Ramos (cell line): Measurements from ENCODE around the gene GORASP2.

Experiments used
- in situ Hi-C: fragments of 300-500 bp; cut with MboI; formaldehyde crosslinking; loops from one replicate; pipeline ENCODE4 v1.14.3; 2022; ENCODE audit warnings: low sequenced_read_pairs; ENCODE audit not compliant: unreplicated experiment

GORASP2 gene

GRCh38 chr2:170922634-170923494 lies 6.2 kb upstream of the GORASP2 start:
- in situ Hi-C loops = no loop called here

GRCh38 chr2:170923799-170924198 lies 5.3 kb upstream of the GORASP2 start:
- in situ Hi-C loops = no loop called here

DNA sequence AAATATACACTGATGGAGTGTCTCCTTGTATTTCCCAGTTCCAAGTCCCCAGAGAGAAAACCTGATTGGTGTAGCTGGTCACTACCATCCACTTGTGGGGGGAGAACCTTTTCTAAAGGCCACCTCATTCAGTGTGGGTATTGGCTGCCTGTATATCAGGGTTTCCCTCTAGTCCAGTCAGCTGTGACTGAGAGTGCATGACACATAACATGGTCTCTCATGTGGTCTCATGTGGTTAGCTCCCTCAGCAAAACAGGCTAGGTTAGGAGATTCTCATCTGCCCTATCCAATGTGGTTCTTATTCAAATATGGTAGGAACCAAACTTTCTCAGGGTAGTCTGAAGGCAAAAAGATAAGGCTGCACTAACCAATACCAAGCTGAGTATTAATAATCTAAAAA lies 4.1 kb upstream of the GORASP2 start:
- in situ Hi-C loops = no loop called here

- in situ Hi-C loops = no loop called here
Measured at GRCh38 chr2:170925923-170926322, 3.1 kb upstream of the GORASP2 start.

GRCh38 chr2:170926743-170927297 lies 2.2 kb upstream of the GORASP2 start:
- in situ Hi-C loops = no loop called here

DNA sequence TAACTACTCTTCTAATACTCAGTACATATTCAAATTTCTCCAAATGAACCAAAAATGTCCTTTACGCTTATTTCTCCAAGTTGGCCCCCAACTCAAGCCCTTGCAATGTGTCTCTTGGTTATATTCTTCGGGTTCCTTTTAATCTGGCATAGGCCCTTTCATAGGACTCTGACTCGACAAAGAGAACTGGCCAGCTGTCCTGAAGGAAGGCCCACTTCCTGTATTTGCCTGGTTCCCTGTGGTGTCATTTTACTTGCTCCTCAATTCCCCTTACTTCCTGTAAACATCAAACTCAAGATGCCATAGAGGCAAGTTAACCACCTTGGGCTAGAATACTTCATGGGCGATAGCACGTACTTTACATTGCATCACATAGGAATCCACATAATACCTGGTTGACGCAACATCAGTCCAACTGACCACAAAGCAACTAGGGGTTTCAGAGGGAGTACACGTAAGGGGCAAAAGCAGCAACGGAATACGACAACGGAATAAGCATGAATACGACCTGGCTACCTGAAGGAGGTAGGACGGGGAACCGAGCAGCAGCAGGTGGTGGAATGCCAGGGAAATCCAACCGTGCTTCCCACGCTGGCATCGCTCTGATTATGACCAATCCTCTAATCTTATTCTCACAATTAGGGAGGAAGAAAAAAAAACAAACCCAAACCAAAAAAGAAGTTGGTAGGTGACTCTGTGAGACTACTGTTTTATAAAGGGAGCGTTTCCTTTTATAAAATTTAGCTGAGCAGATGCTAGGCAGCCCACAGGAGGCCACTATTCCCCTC lies 823 bp upstream of the GORASP2 start:
- in situ Hi-C loops = no loop called here

- in situ Hi-C loops = no loop called here
Measured at GRCh38 chr2:170929686-170930050, 615 bp downstream of the GORASP2 start.

GRCh38 chr2:170930131-170930990 lies 1.3 kb downstream of the GORASP2 start:
- in situ Hi-C loops = no loop called here

GRCh38 chr2:170930991-170931266 lies 1.9 kb downstream of the GORASP2 start:
- in situ Hi-C loops = no loop called here

DNA sequence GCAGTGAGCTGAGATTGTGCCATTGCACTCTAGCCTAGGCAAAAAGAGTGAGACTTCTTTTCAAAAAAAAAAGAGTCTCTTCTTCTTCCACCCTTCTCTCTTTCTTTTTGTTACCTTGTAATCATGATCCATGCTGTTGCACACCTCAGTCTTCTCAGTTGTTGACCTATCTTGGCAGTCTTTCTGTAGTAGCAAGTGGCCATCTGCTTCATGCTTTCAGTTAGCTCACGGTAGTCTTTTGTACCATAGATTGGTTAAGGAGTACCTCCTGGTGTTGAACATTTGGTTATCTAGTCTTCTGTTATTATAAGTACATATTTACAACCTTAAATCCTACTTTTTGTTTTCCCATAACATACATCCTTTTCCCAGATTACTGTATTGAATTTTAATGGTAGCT lies 3.1 kb downstream of the GORASP2 start:
- in situ Hi-C loops = no loop called here

DNA sequence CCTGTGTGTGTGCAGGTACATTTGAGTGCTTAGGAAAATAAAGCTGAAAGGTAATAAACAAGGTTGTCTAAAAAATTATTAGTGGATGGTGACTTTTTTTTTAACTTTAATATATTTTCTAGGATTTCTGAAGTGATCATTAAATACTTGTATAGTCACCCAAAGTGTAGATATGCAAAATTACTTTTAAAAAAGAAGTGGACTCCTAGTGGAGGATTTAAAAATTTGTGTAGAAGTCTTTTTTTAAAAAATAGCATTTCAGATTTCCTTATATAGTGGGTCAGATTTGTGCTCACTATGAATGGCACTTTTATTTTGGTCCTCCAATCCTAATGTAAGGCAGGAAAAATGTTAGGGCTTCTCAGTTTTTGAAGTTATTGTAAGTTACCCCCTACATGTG lies 3.9 kb downstream of the GORASP2 start:
- in situ Hi-C loops = no loop called here

- in situ Hi-C loops = no loop called here
Measured at GRCh38 chr2:170937709-170938379, 8.8 kb downstream of the GORASP2 start.

DNA sequence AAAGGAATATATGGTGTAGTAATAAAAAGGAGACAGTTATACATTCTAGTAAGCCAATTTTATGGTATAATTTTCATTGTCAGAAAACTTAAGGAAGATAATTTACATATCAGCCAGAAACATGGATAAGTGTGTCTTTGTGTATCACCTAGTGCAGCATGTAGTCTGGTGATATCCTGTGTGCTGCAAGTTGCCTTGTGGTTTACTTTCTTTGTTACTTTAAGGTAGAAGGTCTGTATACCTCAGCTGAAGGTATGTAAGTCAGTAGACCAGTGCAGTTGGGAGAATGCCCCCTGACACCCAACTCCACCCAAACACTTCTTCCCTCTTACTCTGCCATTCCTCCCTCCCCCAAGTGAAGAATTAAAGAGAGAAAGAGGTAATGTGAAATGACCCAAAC lies 11.0 kb downstream of the GORASP2 start:
- in situ Hi-C loops = no loop called here

DNA sequence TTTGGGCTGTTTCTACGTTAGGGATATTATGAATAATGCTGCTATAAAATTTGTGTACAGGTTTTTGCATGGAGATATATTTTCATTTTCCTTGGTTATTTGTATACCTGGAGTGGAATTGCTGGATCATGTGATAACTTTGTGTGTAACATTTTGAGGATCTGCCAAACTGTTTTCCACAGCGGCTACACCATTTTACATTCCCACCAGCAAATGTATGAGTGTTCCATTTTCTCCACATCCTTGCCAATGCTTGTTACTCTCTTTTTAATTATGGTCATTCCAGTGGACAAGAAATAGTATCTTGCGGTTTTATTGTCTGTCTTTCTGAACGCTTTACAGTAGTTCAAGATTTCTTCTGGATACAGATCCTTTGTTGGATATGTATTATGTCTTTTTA lies 13.6 kb downstream of the GORASP2 start:
- in situ Hi-C loops = no loop called here

DNA sequence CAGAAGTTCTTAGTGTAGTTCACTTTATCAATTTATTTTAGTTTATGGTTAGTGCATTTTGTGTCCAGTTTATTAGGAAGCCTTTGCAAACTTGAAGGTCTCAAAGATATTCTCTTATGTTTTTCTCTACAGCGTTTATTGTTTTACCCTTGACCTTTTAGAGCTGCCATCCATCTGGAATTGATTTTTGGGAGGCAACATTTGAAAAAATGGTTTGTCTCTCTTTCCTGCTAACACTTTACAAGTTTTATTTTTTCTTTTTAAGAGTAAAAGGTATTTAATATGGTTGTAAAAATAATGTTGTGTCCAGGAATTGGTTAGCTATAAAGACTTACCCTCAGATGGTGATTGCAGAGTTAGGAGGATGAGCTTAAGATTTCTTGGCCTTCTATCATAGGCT lies 14.0 kb downstream of the GORASP2 start:
- in situ Hi-C loops = no loop called here

DNA sequence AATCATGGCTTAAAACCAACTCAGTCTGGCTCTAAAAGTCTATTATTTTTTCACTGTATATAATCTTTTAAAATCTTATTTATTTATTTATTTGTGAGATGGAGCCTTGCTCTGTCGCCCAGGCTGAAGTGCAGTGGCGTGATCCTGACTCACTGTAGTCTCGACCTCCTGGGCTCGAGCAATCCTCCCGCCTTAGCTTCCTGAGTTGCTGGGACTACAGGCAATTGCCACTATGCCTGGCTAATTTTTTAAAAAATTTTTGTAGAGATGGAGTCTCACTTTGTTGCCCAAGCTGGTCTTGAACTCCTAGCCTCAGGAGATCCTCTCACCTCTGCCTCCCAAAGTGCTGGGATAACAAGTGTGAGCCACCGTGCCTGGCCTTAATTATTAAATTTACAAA lies 14.5 kb downstream of the GORASP2 start:
- in situ Hi-C loops = no loop called here

DNA sequence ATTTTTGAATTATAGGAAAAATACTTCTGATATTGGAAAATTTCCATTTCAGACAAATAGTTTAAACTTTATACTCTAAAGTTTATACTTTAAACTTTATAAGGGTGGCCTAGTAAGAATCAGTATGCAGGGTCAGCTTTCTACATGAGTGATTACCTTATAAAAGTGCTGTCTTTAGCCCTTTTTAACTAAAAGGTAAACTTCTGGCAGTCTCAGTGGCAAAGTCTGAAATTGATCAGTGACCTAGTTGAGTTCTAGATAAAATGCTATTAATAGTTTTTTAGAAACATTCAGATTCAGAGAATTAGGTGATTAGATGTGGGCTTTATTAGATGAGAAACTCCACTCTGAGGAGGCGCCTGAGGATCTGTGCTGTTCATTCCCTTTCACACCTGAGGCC lies 15.5 kb downstream of the GORASP2 start:
- in situ Hi-C loops = no loop called here

GRCh38 chr2:170949415-170949814 lies 20.4 kb downstream of the GORASP2 start:
- in situ Hi-C loops = no loop called here

DNA sequence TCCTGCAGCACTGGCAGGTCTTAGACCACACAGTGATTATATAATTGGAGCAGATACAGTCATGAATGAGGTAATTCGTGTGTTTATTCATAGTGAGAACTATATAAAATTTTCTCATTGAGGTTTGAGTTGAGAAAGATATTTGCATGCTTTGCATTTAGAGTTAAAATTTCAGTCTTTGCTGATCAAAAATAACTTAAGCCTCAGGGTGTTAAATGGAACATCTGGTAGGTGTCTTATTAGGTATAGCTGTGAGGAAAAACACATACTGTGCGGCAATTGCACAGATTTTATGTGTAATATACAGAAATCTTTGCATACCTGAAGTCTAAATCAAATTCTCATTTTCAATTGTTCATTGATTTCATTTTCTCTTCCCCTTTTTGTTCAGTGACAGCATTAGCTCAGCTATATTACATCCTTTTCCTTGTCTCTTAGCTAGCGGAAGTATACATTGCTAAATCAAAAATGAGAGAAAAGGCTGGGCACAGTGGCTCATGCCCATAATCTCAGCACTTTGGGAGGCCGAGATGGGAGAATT lies 21.2 kb downstream of the GORASP2 start:
- in situ Hi-C loops = loop anchor here (25.0 kb wide), 1 partner anchor 1162 kb away; the partner anchor contains the start of gene DLX2

- in situ Hi-C loops = loop anchor here (25.0 kb wide), 1 partner anchor 1158 kb away; the partner anchor contains the start of gene DLX2
Measured at GRCh38 chr2:170953941-170954340, 24.9 kb downstream of the GORASP2 start.
